Gastrocnemius medialis (tissue), 4 donors: Measurements from ENCODE around the gene IL13.

Experiments used
- CTCF ChIP-seq, 5 experiments: fragments of 450-650 bp in 3 of 5; fragments of 200-600 bp in 2 of 5; sonication (generic) in 2 of 5; IDR thresholded peaks in 4 of 5; conservative IDR thresholded peaks in 1 of 5; 1 replicate in 4 of 5; 2 replicates in 1 of 5; pipeline ENCODE4 v1.5.1; 2016 to 2019; ENCODE audit warnings: antibody characterized with exemption in 5 of 5, mild to moderate bottlenecking in 3 of 5, moderate library complexity in 3 of 5
- POLR2A ChIP-seq, 2 donors: fragments of 450-650 bp; IDR thresholded peaks; one replicate each; pipeline ENCODE4 v1.6.1; 2017; ENCODE audit warnings: antibody characterized with exemption in 2 of 2, mild to moderate bottlenecking in 2 of 2, moderate library complexity in 2 of 2

GRCh38 chr5:132692632-132692967 is 34.6 kb downstream of the IL13 start:
- TF ChIP-seq CTCF (IDR thresholded peaks at IDR 0.05 in 4 of 5, conservative IDR thresholded peaks at IDR 0.05 in 1 of 5) (no peak), POLR2A (IDR thresholded peaks at IDR 0.05) (no peak)
